ENCODE results near the gene KLHL21. TPM values are rescaled to one million over a fixed set of nuclear protein-coding genes. Genes with fewer than 3 reads are reported as not detected.

Gene KLHL21
- total and polyA plus RNA-seq, 11 donors, result 28.6 to 179 (median 65.4) TPM

DNA sequence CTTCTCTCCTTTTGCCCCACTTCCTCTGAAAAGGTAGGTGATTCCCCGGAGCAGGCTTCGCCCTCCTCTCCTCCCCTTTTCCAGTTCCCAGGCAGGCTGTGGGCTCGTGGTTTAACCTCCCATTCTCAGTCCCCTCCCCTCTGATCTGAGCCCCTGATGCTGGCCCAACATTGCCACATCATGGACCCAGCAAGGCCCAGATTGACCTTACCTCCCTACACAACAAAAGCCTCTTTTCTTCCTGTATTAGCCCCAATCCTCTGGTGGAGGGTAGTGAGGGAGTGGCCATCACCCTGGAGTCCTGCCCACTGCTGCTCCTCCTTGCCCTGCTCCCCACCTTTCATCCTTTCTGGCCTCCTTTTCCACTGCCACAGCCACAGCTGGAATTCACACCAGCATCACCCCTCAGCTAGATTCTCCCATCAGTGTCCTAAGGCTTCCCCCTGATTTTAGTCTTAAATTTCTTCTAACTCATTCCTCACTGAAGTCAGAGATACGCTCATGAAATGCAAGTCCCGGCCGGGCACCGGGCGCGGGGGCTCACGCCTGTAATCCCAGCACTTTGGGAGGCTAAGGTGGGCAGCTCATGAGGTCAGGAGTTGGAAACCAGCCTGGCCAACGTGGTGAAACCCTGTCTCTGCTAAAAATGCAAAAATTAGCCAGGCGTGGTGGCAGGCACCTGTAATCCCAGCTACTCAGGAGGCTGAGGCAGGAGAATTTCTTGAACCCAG lies 29.9 kb downstream of the KLHL21 start:
- ATAC-seq, result no peak
- TF ChIP-seq, protein P1, sequence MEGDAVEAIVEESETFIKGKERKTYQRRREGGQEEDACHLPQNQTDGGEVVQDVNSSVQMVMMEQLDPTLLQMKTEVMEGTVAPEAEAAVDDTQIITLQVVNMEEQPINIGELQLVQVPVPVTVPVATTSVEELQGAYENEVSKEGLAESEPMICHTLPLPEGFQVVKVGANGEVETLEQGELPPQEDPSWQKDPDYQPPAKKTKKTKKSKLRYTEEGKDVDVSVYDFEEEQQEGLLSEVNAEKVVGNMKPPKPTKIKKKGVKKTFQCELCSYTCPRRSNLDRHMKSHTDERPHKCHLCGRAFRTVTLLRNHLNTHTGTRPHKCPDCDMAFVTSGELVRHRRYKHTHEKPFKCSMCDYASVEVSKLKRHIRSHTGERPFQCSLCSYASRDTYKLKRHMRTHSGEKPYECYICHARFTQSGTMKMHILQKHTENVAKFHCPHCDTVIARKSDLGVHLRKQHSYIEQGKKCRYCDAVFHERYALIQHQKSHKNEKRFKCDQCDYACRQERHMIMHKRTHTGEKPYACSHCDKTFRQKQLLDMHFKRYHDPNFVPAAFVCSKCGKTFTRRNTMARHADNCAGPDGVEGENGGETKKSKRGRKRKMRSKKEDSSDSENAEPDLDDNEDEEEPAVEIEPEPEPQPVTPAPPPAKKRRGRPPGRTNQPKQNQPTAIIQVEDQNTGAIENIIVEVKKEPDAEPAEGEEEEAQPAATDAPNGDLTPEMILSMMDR (IDR thresholded peaks at IDR 0.05), result no peak
- TF ChIP-seq POLR2A (IDR thresholded peaks at IDR 0.05), result no peak
- intact Hi-C loops (cut with DNase I), result no loop called here

GRCh38 chr1:6570987-6571386 lies 31.7 kb downstream of the KLHL21 start:
- Histone ChIP-seq H3K27ac (no peak overlapping the region), H3K27me3 (no peaks in the 10 kb centered on the region), H3K4me1 (no peaks in the 10 kb centered on the region), H3K36me3 (no peaks in the 10 kb centered on the region), H3K4me3 (no peak overlapping the region), H3K9me3 (no peaks in the 10 kb centered on the region)
- intact Hi-C loops (cut with DNase I), result no loop called here
- TF ChIP-seq, protein P1 (IDR thresholded peaks at IDR 0.05), result no peak
- TF ChIP-seq POLR2A (IDR thresholded peaks at IDR 0.05), result no peak
- 68 to 77% (median 74%) methylated on average over 5 of the region's 5 CpGs for WGBS, 4 donors
- ATAC-seq (no peak), DNase-seq (no peak)

More for the DNA sequence above, 29.9 kb downstream of the KLHL21 start:
- H3K9me3 ChIP-seq, result no peaks in the 10 kb centered on the region
- no peak overlapping the region for H3K27ac ChIP-seq
- H3K36me3 ChIP-seq, result no peaks in the 10 kb centered on the region
- no peak overlapping the region for H3K4me3 ChIP-seq
- WGBS, 4 donors, result 67 to 83% (median 73%) methylated on average over 12 of the region's 12 CpGs
- H3K27me3 ChIP-seq, result no peaks in the 10 kb centered on the region
- no peak for DNase-seq
- peaks cover 0 to 3% (median 0%) of the 10 kb centered on the region in 12 donors for H3K4me1 ChIP-seq

- Histone ChIP-seq H3K27ac (no peak overlapping the region), H3K4me3 (no peak overlapping the region), H3K4me1 (no peaks in the 10 kb centered on the region), H3K9me3 (no peaks in the 10 kb centered on the region), H3K36me3 (no peaks in the 10 kb centered on the region), H3K27me3 (no peaks in the 10 kb centered on the region)
- DNase-seq, result no peak
- ATAC-seq, result no peak
- 65 to 77% (median 76%) methylated on average over 3 of the region's 3 CpGs for WGBS, 4 donors
- TF ChIP-seq POLR2A (IDR thresholded peaks at IDR 0.05), result no peak
- TF ChIP-seq, protein P1 (IDR thresholded peaks at IDR 0.05), result no peak
- intact Hi-C loops (cut with DNase I), result no loop called here
Observed at GRCh38 chr1:6570100-6570499, 32.6 kb downstream of the KLHL21 start.

DNA sequence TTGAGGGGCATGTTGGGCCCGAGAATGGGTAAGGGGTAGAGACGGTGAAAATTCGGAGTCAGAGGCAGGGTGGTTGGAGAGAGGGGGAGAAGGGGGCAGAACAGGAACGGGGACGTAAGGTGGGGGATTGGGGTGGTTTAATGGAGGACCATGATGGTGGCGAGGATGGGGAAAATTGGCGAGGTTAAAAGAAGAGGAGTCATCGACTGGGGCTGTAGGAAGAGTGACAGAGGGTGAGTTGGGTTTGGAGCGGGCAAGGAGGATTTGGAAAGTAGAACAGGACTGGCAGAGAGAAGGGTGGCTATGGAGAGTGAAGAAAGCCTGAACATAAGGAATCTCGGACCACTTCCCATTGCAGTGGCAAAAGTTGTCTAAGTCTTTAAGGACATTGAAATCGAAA lies 33.6 kb downstream of the KLHL21 start:
- WGBS, 4 donors, result 88 to 94% (median 91%) methylated on average over 11 of the region's 11 CpGs
- H3K27me3 ChIP-seq, result no peaks in the 10 kb centered on the region
- intact Hi-C loops (cut with DNase I), result loop anchor here in 1 of 10 donors (5.0 kb wide), 1 partner anchor 68 kb away; no protein-coding TSS in a partner anchor
- TF ChIP-seq, protein P1 (IDR thresholded peaks at IDR 0.05), result no peak
- TF ChIP-seq POLR2A (IDR thresholded peaks at IDR 0.05), result no peak
- H3K27ac ChIP-seq, result no peak overlapping the region
- no peaks in the 10 kb centered on the region for H3K4me1 ChIP-seq
- no peak for ATAC-seq
- H3K4me3 ChIP-seq, result no peak overlapping the region
- H3K36me3 ChIP-seq, result no peaks in the 10 kb centered on the region
- no peaks in the 10 kb centered on the region for H3K9me3 ChIP-seq
- no peak for DNase-seq

All from heart left ventricle (tissue), 16 donors.